ACC112 (cell line): Measurements from ENCODE around the gene KLHL33.
A peak's percentile ranks its signal among the peaks of the same experiment; 100 is the strongest.

Experiments
- H2AFZ ChIP-seq: fragments of 200-600 bp; sonication (generic); one replicate; pipeline ENCODE4 v1.6.0; 2017; ENCODE audit warnings: antibody characterized with exemption, low read length; ENCODE audit not compliant: unreplicated experiment
- H3K27ac ChIP-seq: fragments of 200-600 bp; sonication (generic); 2 replicates; pipeline ENCODE4 v1.5.1; 2014; ENCODE audit warnings: low read depth, mild to moderate bottlenecking, antibody characterized with exemption, low read length, moderate library complexity
- H3K27me3 ChIP-seq: fragments of 200-600 bp; sonication (generic); 2 replicates; pipeline ENCODE4 v1.6.1; 2014; ENCODE audit warnings: mild to moderate bottlenecking, antibody characterized with exemption, low read length, moderate library complexity, mixed read lengths; ENCODE audit not compliant: insufficient read depth
- H3K36me3 ChIP-seq: fragments of 200-600 bp; sonication (generic); 2 replicates; pipeline ENCODE4 v1.6.1; 2016; ENCODE audit warnings: mild to moderate bottlenecking, antibody characterized with exemption, low read length, moderate library complexity, mixed read lengths; ENCODE audit not compliant: insufficient read depth
- H3K4me1 ChIP-seq: fragments of 200-600 bp; sonication (generic); one replicate; pipeline ENCODE4 v1.6.1; 2016; ENCODE audit warnings: low read length, mixed read lengths; ENCODE audit not compliant: insufficient read depth, unreplicated experiment, control insufficient read depth
- H3K4me3 ChIP-seq: fragments of 200-600 bp; sonication (generic); 2 replicates; pipeline ENCODE4 v1.5.1; 2014; ENCODE audit warnings: mild to moderate bottlenecking, low read depth, low read length
- H3K79me2 ChIP-seq: fragments of 200-600 bp; sonication (generic); one replicate; pipeline ENCODE4 v1.6.0; 2016; ENCODE audit warnings: low read length; ENCODE audit not compliant: control insufficient read depth, unreplicated experiment, insufficient read depth

The KLHL33 gene

DNA sequence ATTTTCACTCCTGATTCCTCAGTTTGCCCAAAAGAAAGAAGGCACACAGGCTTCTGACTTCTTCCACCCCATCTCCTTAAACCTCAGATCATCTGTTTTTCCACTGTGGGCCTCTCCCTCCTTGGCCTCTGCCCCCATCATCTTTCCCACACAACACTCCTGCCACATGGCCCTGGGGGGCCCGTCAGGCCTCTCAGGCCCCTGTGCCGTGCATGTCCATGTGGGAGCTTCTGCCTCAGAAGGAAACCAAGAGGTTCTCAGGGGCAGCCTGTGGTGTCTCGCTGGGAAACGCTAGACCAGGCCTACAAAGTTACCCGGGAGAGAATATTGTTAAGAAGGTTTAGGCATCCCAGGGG is 8.0 kb downstream of the KLHL33 start:
- Histone ChIP-seq H3K79me2 (no peaks in the 10 kb centered on the region), H3K27me3 (no peaks in the 10 kb centered on the region), H3K4me1 (peaks cover 7% of the 10 kb centered on the region), H3K36me3 (no peaks in the 10 kb centered on the region), H3K27ac (no peak overlapping the region), H2AFZ (no peak overlapping the region), H3K4me3 (no peak overlapping the region)

DNA sequence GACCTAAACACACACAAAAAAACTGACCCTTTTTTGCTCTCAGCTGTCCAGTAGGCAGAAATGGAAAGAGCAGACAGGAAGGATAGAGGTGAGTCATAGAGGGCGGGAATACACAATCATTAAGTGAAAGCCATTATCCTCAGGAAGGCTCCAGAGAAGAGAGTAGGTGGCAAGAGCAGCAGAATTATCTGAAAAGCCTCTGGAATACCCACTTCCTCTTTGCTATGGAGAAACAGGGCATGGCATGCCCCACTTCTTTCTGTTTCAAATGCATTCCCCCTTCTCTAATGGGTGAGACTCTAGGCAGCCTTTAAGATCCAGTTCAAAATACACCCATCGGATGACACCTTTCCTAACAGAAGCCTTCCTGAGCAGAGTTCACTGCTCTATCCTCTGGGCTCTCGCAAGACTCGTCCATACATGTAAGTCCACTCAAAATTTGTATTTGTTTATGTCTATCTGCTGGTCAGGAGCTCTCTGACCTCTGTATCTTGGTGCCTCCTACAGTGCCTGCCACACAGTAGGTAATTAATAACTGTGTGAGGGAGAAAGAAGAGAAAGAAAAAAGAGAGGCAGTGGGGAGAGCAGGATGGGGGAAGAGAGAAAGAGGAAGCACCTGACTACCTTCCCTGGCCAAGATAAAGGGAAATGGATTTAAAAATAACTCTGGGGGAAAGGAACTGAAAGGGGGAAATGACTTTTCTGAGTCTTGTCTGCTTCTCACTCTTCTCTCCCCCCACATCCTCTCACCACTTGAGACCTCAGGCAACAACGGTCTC is 8.5 kb downstream of the KLHL33 start:
- Histone ChIP-seq H3K79me2 (no peaks in the 10 kb centered on the region), H3K27me3 (no peaks in the 10 kb centered on the region), H3K36me3 (no peaks in the 10 kb centered on the region), H3K4me1 (peaks cover 7% of the 10 kb centered on the region), H3K4me3 (no peak overlapping the region), H2AFZ (peak overlapping the region; percentile 96), H3K27ac (no peak overlapping the region)

DNA sequence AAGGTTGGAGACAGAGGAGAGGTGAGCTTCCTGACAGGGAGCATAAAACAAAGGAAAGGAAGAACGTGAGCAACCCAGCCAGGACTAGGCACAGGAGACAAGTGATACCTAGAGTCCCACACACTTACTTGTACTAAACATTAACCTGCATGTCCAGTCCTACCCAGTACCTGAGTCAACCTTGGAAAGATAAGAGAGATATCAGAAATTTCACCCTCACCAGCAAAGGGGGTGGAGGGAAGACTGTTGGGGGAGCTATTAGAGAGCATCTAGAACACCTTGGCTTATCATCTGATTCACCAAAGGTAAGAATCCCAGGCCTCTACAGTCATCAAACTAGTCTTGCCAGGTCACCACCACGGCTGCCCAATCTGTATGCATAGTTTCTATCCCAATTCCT is 11.1 kb downstream of the KLHL33 start:
- Histone ChIP-seq H3K79me2 (no peaks in the 10 kb centered on the region), H3K36me3 (no peaks in the 10 kb centered on the region), H2AFZ (no peak overlapping the region), H3K27me3 (no peaks in the 10 kb centered on the region), H3K4me1 (peaks cover 7% of the 10 kb centered on the region), H3K27ac (no peak overlapping the region), H3K4me3 (no peak overlapping the region)

DNA sequence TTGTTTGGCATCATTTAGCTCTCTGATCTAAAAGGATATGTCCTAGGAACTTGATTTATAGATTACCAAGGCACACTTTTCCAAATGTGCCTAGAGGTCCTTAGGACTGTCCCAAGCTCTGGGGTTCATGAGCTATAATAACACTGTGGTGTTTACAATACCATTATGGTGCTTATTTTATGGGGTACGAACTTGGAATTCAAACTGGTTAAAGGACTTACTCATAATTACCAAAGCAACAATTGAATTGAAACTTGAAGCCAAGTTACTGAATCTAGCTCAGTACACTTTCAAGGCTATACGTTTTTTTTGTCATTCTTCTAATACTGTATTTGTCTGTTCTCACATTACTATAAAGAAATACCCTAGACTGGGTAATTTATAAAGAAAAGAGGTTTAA is 13.1 kb downstream of the KLHL33 start:
- Histone ChIP-seq H2AFZ (no peak overlapping the region), H3K4me3 (no peak overlapping the region), H3K4me1 (peaks cover 7% of the 10 kb centered on the region), H3K27me3 (no peaks in the 10 kb centered on the region), H3K36me3 (no peaks in the 10 kb centered on the region), H3K79me2 (no peaks in the 10 kb centered on the region), H3K27ac (no peak overlapping the region)

DNA sequence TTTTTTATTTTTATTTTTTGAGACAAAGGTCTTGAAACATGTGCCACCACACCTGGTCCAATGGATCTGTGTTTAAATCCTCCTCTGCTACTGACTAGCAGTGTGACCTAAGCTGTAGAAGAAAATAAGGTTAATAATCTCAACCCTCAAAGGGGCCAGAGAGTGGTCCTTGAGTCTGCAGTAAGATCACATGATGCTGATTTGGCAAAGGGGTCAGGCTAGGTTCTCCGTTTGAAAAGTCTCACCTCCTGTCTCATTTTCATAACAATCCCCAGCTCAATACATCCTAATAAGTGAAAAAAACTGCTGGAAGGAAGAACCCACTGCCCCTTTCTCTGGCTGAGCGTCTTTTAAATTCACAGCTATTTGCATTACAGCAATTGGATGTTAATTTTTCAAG is 14.7 kb downstream of the KLHL33 start:
- no peak overlapping the region for H3K27ac ChIP-seq
- H3K27me3 ChIP-seq: no peaks in the 10 kb centered on the region
- no peak overlapping the region for H2AFZ ChIP-seq
- H3K4me3 ChIP-seq: no peak overlapping the region
- no peaks in the 10 kb centered on the region for H3K79me2 ChIP-seq
- H3K4me1 ChIP-seq: no peaks in the 10 kb centered on the region
- H3K36me3 ChIP-seq: no peaks in the 10 kb centered on the region

DNA sequence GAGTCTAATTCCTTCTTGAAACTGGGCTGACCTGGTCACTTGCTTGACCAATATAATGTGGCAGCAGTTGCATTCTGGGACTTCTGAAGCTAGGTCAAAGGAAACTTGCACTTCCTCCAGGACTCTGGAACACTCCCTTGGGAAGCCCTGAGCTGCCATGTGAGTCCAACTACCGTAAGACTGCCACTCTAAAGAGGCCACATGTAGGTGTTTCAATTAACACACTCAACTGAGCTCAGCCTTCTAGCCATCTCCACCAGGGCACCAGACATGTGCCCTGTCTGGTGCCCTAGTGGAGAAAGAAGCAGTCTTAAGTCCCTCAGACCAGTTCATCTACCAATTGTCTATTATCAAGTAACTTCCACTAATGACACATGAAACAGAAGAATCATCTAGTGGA is 16.5 kb downstream of the KLHL33 start:
- H2AFZ ChIP-seq: no peak overlapping the region
- no peak overlapping the region for H3K27ac ChIP-seq
- H3K36me3 ChIP-seq: no peaks in the 10 kb centered on the region

DNA sequence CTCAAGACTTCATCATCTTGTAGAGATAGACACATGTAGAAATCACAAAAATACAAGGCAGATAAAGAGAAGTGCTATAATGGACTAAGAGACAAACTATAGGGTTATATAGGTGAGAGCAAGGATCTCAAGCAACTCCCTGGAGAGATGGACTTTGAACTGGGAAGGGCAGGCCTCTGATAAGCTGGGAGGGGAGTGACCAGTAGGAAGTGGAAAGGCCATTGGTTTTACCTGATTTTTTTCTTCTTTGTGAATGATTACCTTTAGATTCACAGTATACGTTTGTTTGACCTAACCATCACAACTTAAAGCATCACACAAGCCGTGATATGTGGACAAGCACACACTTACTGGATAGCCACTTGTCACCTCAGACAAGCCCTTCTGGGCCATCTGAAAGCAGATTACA is 17.5 kb downstream of the KLHL33 start:
- H3K27me3 ChIP-seq: no peaks in the 10 kb centered on the region
- no peaks in the 10 kb centered on the region for H3K36me3 ChIP-seq
- H3K4me1 ChIP-seq: peaks cover 8% of the 10 kb centered on the region
- no peaks in the 10 kb centered on the region for H3K79me2 ChIP-seq
- no peak overlapping the region for H3K4me3 ChIP-seq
- no peak overlapping the region for H3K27ac ChIP-seq
- no peak overlapping the region for H2AFZ ChIP-seq

More for the DNA sequence above, 16.5 kb downstream of the KLHL33 start:
- Histone ChIP-seq H3K27me3 (no peaks in the 10 kb centered on the region), H3K79me2 (no peaks in the 10 kb centered on the region), H3K4me1 (peaks cover 1% of the 10 kb centered on the region), H3K4me3 (no peak overlapping the region)

DNA sequence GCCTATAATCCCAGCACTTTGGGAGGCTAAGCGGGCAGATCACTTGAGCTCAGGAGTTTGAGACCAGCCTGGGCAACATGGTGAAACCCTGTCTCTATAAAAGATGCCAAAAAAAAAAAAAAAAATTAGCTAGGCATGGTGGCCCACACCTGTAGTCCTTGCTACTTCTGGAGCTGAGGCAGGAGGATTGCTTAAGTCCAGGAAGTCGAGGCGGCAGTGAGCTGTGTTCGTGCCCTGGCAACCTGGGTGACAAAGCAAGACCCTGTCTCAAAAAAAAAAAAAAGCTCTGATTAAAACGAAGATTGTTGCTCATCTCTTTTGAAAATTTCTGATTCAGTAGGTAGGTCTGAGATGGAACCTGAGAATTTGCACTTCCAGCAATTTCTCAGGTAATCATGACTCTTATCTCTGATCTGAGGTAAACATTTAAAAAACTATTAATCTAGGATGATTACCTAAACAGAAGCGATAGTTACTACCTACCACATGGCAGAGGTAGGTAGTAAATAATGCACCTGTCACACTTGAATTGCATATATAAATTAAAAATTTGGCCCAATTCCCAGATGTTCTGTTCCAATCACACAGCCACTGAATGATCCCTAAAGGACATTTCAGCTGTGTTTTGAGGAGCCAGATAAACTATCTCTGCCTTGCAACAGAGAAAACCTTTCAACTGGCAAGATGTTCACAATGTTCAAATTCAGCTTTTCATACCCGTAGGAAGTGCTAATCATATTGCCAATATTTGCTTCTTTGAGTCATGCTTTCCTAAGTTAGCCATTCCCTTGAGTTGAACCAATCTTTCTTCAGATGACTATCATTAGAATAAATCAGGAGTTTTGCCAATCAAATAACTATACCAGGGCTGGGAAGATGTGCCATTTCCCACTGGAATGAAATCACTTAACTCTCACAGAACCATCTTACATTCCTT is 18.4 kb downstream of the KLHL33 start:
- Histone ChIP-seq H2AFZ (no peak overlapping the region), H3K4me3 (no peak overlapping the region), H3K27me3 (no peaks in the 10 kb centered on the region), H3K79me2 (peaks cover 2% of the 10 kb centered on the region), H3K36me3 (no peaks in the 10 kb centered on the region), H3K27ac (no peak overlapping the region), H3K4me1 (peaks cover 8% of the 10 kb centered on the region)

DNA sequence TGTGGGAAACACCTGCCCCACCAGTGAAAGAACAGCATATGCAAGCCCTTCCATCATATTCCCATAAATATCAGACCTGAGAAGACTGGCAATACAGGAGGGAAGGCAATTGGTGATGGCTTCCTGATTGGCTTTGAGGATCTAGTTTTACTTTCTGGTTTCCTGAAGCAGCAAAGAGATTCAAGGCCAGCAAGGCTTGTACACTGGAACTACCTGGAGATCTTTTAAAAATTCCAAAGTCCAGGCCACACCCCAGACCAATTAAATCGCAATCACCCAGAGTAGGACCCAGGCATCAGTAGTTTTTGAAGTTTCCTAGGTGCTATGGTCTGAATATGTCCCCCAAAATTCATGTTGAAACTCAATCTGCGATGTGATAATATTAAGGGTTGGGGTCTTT is 19.7 kb downstream of the KLHL33 start:
- H3K36me3 ChIP-seq: no peaks in the 10 kb centered on the region
- no peak overlapping the region for H2AFZ ChIP-seq
- no peak overlapping the region for H3K4me3 ChIP-seq
- peaks cover 15% of the 10 kb centered on the region for H3K79me2 ChIP-seq
- H3K27ac ChIP-seq: no peak overlapping the region
- peaks cover 14% of the 10 kb centered on the region for H3K4me1 ChIP-seq
- H3K27me3 ChIP-seq: no peaks in the 10 kb centered on the region

DNA sequence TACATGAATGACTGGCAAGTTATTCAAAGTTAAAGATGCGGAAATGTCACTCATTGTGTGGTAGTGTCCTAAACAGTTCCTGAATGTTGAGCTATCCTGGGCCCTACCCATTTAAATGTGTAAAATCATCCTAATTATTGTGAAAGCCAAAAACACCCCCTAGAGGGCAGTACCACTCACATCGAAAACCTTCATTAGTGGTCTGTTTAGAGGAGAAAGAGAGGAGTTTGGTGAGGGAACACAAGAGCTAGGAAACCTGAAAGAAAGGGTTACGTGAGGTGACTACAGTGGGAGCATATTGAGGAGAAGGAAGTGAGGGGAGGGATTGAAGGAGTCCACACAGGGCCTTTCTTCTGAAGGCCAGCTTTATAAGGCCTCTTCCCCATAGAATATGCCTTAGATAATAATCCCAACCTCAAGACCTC is 20.2 kb downstream of the KLHL33 start:
- Histone ChIP-seq H3K27me3 (no peaks in the 10 kb centered on the region), H3K79me2 (peaks cover 19% of the 10 kb centered on the region), H2AFZ (no peak overlapping the region), H3K36me3 (no peaks in the 10 kb centered on the region), H3K4me3 (no peak overlapping the region), H3K27ac (no peak overlapping the region), H3K4me1 (peaks cover 14% of the 10 kb centered on the region)

DNA sequence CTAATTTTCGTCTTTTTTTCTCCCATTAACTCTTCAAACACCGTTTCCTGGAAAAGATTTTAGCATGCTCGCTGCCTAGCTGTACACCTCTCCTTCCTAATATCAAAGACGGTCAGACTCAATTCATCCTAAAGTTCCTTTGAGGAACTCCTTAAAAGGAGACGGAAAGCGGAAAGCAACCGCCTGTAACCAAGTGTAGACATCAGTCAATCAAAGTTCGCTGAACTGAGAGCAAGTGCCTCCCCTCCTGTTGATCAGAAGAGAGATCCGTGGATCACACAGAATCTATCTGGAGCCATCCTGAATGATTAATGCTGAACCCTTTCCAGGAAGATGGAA is 22.3 kb downstream of the KLHL33 start:
- peaks cover 22% of the 10 kb centered on the region for H3K79me2 ChIP-seq
- H3K27me3 ChIP-seq: no peaks in the 10 kb centered on the region
- peaks cover 23% of the 10 kb centered on the region for H3K4me1 ChIP-seq
- H3K27ac ChIP-seq: peak overlapping the region; percentile 82
- no peaks in the 10 kb centered on the region for H3K36me3 ChIP-seq
- H2AFZ ChIP-seq: peak overlapping the region; percentile 97
- peak overlapping the region; percentile 97 for H3K4me3 ChIP-seq
